ENCODE data around the gene IGSF9. TPM values are rescaled to one million over a fixed set of nuclear protein-coding genes. Genes with fewer than 3 reads are reported as not detected.

IGSF9 gene
- total RNA-seq, 4 donors from 2014 or later, result 0.71 to 1.9 (median 1.4) TPM

DNA sequence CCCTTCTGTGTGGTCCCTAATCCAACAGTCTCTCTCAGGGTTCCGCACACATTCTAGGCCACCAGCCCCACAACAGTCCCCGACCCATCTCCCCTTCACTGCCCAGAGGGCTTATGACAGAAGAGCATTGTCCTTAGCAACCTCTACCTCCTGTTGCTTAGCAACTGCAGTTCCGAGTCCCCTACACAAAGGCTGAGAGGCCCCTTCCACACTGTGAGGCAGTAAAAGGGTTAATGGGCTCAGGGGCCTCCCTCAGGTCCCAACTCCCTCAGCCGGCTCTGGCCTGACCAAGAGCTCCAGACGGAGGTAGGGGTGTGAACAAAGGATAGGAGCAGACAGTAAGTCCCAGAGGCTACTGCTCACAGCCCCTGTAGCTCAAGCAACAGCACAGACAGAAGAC lies 4.3 kb downstream of the IGSF9 start:
- WGBS, 2 donors, result 82 to 83% methylated on average over 5 of the region's 5 CpGs
- no peak for TF ChIP-seq POLR2A (IDR thresholded peaks at IDR 0.05)
- TF ChIP-seq, protein P1, sequence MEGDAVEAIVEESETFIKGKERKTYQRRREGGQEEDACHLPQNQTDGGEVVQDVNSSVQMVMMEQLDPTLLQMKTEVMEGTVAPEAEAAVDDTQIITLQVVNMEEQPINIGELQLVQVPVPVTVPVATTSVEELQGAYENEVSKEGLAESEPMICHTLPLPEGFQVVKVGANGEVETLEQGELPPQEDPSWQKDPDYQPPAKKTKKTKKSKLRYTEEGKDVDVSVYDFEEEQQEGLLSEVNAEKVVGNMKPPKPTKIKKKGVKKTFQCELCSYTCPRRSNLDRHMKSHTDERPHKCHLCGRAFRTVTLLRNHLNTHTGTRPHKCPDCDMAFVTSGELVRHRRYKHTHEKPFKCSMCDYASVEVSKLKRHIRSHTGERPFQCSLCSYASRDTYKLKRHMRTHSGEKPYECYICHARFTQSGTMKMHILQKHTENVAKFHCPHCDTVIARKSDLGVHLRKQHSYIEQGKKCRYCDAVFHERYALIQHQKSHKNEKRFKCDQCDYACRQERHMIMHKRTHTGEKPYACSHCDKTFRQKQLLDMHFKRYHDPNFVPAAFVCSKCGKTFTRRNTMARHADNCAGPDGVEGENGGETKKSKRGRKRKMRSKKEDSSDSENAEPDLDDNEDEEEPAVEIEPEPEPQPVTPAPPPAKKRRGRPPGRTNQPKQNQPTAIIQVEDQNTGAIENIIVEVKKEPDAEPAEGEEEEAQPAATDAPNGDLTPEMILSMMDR (IDR thresholded peaks at IDR 0.05), result no peak
- H3K4me1 ChIP-seq, result peaks cover 4 to 23% of the 10 kb centered on the region in 2 donors
- no peaks in the 10 kb centered on the region for H3K36me3 ChIP-seq
- H3K27me3 ChIP-seq, result no peaks in the 10 kb centered on the region
- no peak overlapping the region for H3K27ac ChIP-seq
- H3K4me3 ChIP-seq (replicated peaks in 1 of 3), result no peak overlapping the region
- intact Hi-C loops (cut with DNase I), result no loop called here
- no peak for DNase-seq
- H3K9me3 ChIP-seq, result no peaks in the 10 kb centered on the region

DNA sequence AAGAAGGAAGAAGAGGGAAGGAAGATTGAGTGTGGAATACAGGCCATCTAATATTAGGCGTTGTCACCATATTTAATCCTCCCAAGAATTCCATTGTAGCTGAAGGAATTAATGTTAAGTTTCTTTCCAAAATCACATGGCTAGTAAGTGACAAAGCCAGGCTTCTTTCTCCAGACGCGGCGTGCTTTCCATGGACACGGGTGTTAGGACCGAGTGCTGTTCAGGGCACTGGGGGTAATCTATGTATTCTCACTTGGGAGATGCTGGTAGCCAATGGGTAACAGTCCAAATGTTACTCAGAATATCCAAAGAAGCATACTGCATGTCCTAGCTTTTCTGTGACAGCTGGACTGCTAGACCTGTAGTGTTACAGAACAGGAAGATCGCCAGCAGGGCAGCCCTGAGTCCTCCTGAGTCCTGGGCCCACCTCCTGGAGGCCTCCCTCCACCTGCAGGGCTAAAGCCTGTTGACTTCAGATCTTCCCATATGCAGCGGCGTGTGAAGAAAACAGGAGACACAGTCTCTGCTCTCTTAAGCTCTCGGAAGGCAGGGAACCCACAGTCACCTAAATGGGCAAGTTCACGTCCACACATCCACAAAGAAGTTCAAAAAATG lies 5.3 kb downstream of the IGSF9 start:
- no peak overlapping the region for H3K4me3 ChIP-seq (replicated peaks in 1 of 3)
- DNase-seq, result no peak
- no peaks in the 10 kb centered on the region for H3K9me3 ChIP-seq
- H3K27me3 ChIP-seq, result no peaks in the 10 kb centered on the region
- H3K27ac ChIP-seq, result no peak overlapping the region
- H3K4me1 ChIP-seq, result peaks cover 0 to 17% of the 10 kb centered on the region in 2 donors
- 87 to 88% methylated on average over 11 of the region's 11 CpGs for WGBS, 2 donors
- H3K36me3 ChIP-seq, result no peaks in the 10 kb centered on the region
- TF ChIP-seq POLR2A (IDR thresholded peaks at IDR 0.05), result no peak
- TF ChIP-seq, protein P1 (IDR thresholded peaks at IDR 0.05), result no peak
- intact Hi-C loops (cut with DNase I), result no loop called here

DNA sequence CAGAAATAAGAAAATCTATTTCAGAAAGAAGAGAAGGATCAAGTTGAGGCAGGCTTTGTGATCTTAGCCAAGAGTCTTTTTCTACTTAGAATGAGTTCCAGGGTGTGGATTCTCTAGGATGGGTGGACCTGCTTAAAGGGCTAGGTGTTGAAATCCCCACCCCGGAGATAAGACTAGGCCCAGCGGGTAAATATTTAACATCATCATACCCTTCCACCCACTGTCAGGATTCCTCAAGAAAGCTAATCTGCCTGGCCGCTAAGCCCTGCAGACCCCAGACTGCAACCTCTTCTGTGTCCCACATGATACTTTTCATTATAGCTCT lies 5.8 kb downstream of the IGSF9 start:
- Histone ChIP-seq H3K27ac (no peak overlapping the region), H3K4me1 (peaks cover 0 to 14% of the 10 kb centered on the region in 2 donors), H3K9me3 (no peaks in the 10 kb centered on the region), H3K27me3 (no peaks in the 10 kb centered on the region), H3K36me3 (no peaks in the 10 kb centered on the region), H3K4me3 (replicated peaks in 1 of 3) (no peak overlapping the region)
- 82 to 85% methylated on average over 3 of the region's 3 CpGs for WGBS, 2 donors
- TF ChIP-seq POLR2A (IDR thresholded peaks at IDR 0.05), result no peak
- TF ChIP-seq, protein P1 (IDR thresholded peaks at IDR 0.05), result no peak
- no peak for DNase-seq
- intact Hi-C loops (cut with DNase I), result no loop called here

DNA sequence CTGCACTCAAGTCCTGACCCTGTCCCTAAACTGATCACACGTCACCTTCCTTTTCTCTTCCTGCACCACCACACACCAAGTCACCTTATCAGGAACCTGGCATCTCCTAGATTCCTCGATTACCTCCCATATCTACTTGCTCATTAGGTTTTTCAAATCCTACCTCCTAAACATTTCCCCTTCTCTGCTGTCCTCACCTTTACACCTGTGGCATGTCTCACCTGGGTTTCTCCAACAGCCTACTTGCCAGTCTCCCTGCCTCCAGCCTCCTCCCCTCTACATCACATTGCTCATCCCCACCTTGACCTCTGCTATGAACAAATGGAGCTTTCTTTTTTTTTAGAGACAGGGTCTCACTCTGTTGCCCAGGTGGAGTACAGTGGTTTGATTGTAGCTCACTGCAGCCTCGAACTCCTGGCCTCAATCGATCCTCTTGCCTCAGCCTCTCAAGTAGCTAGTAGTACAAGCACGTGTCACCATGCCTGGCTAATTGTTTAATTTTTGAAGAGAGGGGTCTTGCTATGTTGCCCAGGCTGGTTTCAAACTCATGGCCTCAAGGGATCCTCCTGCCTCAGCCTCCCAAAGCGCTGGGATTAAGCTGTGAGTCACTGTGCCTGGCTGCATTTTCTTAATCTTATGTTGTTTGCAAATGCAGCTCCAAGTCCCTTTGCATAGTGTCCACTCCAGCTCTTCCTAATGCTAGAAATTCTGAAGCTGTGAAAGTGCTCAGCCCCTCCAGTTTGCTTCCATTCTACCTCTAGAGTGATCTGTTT lies 6.3 kb downstream of the IGSF9 start:
- Histone ChIP-seq H3K4me1 (peaks cover 0 to 14% of the 10 kb centered on the region in 2 donors), H3K27me3 (no peaks in the 10 kb centered on the region), H3K9me3 (no peaks in the 10 kb centered on the region), H3K27ac (no peak overlapping the region), H3K4me3 (replicated peaks in 1 of 3) (no peak overlapping the region), H3K36me3 (no peaks in the 10 kb centered on the region)
- DNase-seq, result no peak
- WGBS, 2 donors, result 87 to 92% methylated on average over 6 of the region's 6 CpGs
- TF ChIP-seq, protein P1 (IDR thresholded peaks at IDR 0.05), result no peak
- no peak for TF ChIP-seq POLR2A (IDR thresholded peaks at IDR 0.05)
- intact Hi-C loops (cut with DNase I), result no loop called here

DNA sequence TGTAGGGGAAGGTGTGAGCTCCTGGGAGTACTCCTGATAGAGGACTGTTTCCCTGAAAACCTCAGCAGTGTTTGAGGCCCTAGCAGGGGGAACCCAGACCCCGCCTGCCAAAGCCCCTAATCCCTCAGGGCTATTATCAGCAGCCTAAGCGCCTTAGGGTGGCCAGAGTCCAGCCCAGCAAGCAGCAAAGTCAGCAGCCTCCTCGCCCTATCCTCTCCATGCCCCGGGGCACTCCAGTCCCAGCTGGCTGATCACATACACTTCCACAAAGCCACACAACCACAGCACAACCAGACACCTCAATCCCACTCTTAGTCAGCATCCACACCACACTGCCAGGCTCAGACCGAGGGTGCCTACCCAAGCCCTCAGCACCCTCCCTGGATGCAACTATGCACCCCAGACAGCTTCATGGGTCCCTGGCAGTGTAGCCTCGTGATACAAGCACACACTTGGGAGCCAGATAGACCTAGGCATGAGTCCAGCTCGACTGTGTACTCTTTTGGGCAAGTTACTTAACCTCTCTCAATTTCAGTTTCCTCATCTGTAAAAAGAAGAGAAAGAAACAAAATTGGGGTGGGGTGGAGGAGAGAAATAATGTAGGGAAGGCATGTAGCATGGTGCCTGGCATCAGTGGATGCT lies 7.1 kb downstream of the IGSF9 start:
- Histone ChIP-seq H3K36me3 (no peaks in the 10 kb centered on the region), H3K9me3 (no peaks in the 10 kb centered on the region), H3K4me3 (replicated peaks in 1 of 3) (no peak overlapping the region), H3K4me1 (peaks cover 0 to 14% of the 10 kb centered on the region in 2 donors), H3K27ac (no peak overlapping the region), H3K27me3 (no peaks in the 10 kb centered on the region)
- intact Hi-C loops (cut with DNase I), result no loop called here
- no peak for DNase-seq
- TF ChIP-seq POLR2A (IDR thresholded peaks at IDR 0.05), result no peak
- 58 to 74% methylated on average over 6 to 7 of the region's 7 CpGs for WGBS, 2 donors

All from thyroid gland (tissue), 4 donors.